Astrocyte of the cerebellum (primary cell): ENCODE results near the gene MCM3AP.
"Not testable (repeated sequence)": the region's sequence is repeated elsewhere in the genome, so short reads cannot be mapped to it uniquely, and the experiment has no call there.

Experiments
- DNase-seq: peaks from one replicate; pipeline ENCODE4 v3.0.0-alpha.2; 2011; ENCODE audit warnings: low read depth
- H3K4me3 ChIP-seq: 2 replicates; pipeline ENCODE4 v1.5.1; 2011; ENCODE audit warnings: mild to moderate bottlenecking, low read depth, low read length, moderate library complexity
- in situ Hi-C: cut with HindIII; loops from 2 replicates; pipeline ENCODE4 v1.10.0; 2017; ENCODE audit warnings: low sequenced_read_pairs
- TF ChIP-seq, protein P1 (sequence below): IDR thresholded peaks from 2 replicates; pipeline ENCODE4 v1.5.1; 2012; ENCODE audit warnings: low read length, low read depth, moderate library complexity, mild to moderate bottlenecking; ENCODE audit errors: missing control alignments

The MCM3AP gene

GRCh38 chr21:46227811-46228344 is 57.5 kb downstream of the MCM3AP start:
- TF ChIP-seq, protein P1, sequence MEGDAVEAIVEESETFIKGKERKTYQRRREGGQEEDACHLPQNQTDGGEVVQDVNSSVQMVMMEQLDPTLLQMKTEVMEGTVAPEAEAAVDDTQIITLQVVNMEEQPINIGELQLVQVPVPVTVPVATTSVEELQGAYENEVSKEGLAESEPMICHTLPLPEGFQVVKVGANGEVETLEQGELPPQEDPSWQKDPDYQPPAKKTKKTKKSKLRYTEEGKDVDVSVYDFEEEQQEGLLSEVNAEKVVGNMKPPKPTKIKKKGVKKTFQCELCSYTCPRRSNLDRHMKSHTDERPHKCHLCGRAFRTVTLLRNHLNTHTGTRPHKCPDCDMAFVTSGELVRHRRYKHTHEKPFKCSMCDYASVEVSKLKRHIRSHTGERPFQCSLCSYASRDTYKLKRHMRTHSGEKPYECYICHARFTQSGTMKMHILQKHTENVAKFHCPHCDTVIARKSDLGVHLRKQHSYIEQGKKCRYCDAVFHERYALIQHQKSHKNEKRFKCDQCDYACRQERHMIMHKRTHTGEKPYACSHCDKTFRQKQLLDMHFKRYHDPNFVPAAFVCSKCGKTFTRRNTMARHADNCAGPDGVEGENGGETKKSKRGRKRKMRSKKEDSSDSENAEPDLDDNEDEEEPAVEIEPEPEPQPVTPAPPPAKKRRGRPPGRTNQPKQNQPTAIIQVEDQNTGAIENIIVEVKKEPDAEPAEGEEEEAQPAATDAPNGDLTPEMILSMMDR: no peak
- in situ Hi-C loops: no loop called here
- H3K4me3 ChIP-seq: peak overlapping the region; percentile 62
- DNase-seq: no peak

DNA sequence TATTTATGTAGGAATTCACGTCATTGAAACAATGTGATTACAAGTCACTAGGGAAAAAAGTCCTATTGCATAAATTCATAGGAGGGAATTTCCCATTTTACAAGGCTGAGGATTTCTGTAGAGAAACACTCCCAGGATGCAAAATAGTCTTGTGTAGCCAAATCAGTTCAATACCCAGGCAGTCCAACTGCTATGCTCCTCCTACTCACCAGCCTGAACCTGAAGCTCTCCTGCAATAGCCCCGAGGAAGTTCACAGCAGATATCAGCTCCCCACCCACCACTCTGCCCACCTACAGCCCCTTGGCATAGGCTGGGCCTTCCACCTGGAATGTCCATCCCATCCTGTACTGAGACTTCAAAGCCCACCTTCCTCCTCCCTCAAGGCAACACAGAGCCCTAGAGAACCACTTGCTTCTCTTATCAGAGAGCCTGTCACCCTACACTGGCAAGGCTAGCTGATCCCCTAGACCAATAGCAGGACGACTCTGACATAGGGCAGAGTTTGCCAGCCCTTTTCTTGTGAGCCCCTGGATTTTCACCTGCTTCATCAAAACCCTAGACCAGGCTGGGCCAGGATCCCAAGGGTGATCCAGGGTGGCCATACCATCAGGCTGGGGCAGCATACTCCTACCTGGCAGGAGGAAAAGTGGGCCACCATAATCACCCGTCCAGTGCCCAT is 58.4 kb downstream of the MCM3AP start:
- in situ Hi-C loops: no loop called here
- TF ChIP-seq, protein P1: no peak
- peak overlapping the region; percentile 62 for H3K4me3 ChIP-seq
- no peak for DNase-seq

- TF ChIP-seq, protein P1: no peak
- peak overlapping the region; percentile 62 for H3K4me3 ChIP-seq
- no peak for DNase-seq
- in situ Hi-C loops: no loop called here
These were observed 59.3 kb downstream of the MCM3AP start for GRCh38 chr21:46226146-46226545.

DNA sequence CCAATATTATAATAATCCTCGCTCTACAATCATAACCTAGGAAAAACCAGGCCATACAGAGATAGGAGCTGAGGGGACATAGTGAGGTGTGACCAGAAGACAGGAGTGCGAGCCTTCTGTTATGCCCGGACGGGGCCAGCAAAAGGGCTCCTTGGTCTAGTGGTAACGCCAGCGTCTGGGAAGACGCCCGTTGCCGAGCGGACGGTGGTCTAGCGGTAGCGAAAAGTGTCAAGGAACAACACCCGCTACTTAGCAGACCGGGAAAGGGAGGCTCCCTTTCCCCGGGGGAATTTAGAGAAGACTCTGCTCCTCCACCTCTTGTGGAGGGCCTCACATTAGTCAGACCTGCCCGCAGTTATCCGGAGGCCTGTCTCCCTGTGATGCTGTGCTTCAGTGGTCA is 61.8 kb downstream of the MCM3AP start:
- H3K4me3 ChIP-seq, in situ Hi-C loops, DNase-seq: not testable (repeated sequence)

- in situ Hi-C loops: no loop called here
- TF ChIP-seq, protein P1: no peak
- DNase-seq: no peak
- H3K4me3 ChIP-seq: no peak overlapping the region
These were observed 62.2 kb downstream of the MCM3AP start for GRCh38 chr21:46223217-46223616.

DNA sequence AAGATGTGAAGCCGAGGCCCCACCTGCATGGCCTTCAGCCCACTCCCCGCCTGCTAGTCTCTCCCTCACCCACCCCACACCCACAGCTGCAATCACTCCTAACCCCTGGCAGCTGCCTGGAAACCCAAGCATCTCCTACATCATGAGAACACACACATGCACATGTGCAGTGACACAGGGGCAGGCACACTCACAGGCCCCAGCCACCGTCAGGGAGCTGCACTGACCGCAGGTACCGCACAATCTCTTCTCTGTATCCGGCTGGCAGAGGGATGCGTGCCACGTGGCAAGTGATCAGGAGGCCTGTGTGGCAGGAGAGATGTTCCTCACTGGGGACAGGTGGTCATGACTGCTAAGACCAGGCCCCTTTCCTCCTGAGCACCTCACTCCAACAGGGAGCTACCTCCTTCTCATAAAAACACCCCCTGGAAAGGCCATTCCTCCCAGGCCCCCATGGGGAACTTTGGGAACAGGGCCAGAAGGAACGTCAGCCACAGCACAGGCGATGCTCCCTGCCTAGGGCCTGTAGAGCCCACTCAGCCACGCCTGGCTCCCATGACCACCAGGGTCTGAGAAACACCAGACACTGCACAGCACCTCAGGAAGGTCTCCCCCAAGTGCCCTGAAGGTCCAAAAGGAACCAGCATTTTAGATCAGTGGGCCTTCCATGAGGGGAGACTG is 62.8 kb downstream of the MCM3AP start:
- in situ Hi-C loops: no loop called here
- no peak for DNase-seq
- TF ChIP-seq, protein P1: no peak
- H3K4me3 ChIP-seq: no peak overlapping the region
